GDM1 (cell line): Measurements from ENCODE around the gene CEP95.
"Not testable (repeated sequence)": the region's sequence is repeated elsewhere in the genome, so short reads cannot be mapped to it uniquely, and the experiment has no call there.

Source experiments
- DNase-seq: peaks from one replicate; lab custom pipeline; 2025; lab: John Stamatoyannopoulos, UW

Gene CEP95, protein sequence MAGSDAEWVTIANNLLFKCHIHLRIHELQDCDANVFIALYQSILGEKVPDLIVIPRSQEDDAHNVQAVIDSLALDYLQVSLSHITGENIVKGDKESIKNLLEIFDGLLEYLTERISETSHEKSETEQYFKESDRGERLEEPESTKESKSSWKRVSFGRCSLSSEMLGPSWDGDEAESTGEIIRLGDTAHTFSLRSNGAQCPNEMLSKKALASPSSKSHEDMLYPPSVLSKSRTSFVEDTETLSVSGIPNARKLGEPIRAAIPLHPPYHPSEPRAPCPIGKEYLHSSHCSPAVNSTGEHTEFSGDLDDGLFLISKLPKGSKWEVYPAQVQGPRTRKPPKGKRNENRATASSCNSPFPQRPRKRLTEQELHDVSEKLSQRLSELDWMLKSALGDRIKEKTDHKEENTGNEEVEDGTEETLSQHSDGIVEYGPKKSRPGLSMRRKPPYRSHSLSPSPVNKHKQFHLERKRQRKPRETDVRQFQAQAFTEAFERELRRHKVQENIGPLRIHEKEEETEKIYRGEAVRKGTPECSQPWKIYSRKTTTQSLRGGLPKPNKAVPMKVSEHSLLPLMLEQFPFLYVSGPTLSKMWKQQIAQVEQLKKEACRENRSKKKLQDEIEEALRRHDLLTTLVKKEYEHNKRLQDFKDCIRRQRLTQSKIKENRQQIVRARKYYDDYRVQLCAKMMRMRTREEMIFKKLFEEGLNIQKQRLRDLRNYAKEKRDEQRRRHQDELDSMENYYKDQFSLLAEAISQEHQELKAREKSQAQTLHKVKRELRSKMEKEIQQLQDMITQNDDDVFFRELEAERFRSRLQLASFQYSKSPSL

DNA sequence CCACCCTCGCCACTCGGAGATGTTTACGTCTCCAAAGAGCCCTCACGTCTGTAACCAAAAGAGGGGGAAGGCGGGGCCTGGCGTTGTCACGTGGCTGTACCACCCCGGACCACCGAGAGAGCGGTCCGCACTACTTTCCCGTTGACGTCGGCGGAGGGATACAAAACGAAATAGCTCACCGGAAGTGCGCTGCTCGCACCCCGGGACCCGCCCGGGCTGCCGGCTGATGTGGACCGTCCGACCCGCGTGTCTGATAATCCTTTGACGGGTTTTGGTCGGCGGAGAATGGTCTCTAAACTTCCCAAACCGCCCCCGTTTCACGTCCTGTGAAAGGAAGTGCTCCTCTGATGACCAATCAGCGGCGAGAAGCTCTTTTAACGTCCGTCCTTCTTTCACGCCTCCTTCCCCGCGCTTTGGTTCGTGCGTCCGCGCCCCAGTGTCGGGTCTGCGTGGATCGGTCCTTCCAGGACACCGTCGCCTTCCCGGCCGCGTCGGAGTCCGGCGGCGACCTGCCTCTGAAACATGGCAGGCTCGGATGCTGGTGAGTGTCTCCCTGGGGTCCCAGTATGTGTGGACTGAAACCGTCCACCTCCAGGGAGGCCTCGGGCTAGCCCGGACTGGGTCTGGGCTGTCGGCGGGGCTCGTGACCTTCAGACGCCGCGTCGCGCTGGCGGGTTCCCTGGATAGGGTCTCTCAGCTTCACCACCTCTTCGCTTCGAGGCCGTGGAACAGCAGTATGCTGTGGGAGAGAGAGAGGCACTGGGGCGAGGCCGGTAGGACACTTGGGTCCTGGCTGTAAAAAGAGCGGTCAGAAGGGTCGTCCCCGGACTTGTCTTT, at the start of gene CEP95:
CEP95 (plus strand) TSS at position 402 of the 837 bp plus-strand sequence; CDS start at position 523, 121 bp downstream.
- DNase-seq: peak; percentile 99

DNA sequence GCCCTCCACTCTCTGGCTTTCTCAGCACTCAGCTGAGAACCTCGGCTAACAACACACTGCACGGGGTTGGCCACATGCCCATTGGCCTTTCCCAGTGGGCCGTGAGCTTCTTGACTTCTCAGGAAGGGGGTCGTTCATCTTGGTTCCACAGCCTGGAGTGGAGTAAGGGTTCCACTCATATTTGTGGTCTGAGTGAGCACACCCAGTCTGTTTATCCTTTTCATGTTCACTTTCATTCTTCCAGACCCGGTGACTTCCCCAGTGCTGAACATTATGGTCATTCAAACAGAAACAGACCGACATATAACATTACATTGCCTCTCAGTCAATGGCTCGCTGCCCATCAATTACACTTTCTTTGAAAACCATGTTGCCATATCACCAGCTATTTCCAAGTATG, 49.6 kb upstream of the CEP95 start:
- DNase-seq: no peak

DNA sequence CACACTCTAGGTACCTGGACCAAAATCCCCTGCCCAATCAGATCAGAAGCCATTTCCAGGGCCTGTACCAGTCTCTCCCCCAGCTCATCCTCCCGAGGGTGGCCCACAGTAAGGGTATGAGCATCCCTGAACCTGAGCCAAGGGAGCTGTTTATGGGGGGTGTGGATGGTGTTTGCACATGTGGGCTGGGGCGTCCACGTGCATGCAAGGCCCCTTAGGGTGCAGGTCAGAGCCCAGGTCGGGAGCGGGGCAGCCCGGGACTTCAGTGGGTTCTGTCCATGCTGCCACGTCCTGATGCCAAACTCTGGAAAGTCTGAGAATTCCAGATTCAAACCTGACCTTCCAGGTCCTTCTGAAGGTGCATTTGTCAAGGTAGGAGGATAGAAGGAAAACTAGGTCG, 48.0 kb upstream of the CEP95 start:
- DNase-seq: no peak

DNA sequence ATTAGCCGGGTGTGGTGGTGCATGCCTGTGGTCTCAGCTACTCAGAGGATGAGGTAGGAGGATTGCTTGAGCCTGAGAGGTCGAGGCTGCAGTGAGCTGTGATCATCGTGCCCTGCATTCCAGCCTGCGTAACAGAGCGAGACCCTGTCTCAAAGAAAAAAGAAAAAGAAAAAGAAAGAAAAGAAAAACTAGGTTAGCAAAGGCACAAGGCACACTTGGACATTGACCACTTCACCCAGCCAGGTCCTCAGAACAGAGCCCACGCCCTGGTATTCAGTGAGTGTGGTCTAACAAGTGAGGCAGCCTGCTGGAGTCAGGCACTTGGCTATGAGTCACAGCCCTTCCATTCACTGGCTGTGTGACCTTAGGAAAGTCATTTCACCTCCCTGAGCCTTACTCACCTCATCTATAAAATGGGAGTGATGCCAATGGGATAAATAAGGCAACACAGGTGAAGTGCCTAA, 47.5 kb upstream of the CEP95 start:
- no peak for DNase-seq

DNA sequence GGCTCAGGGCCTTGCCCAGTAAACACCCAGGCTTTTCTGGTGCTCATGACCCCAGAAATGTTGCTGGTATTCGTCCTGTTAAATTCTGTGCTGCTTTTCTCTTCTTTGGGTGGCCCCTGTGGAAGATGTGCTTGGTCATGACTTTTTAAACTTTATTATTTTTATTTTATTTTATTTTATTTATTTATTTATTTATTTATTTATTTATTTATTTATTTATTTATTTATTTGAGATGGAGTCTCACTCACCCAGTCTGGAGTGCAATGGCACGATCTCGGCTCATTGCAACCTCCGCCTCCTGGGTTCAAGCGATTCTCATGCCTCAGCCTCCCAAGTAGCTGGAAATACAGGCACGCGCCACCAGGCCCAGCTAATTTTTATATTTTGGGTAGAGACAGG, 47.0 kb upstream of the CEP95 start:
- DNase-seq: not testable (repeated sequence)

DNA sequence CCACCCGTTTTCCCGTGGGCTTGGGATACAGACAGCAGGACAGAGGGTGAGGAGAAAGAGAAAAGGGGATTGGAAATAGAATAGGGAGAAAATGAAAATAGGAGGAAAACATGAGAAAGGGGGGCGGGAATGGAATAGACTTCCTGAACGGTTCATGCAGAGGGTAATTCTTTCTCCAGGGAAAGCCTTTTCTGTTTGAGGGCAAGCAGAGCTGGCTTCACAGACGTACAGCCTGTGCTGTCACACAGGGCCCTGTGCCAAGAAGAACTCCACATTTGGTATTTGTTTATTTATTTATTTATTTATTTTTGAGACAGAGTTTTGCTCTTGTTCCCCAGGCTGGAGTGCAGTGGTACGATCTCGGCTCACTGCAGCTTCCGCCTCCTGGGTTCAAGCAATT, 45.8 kb upstream of the CEP95 start:
- no peak for DNase-seq

DNA sequence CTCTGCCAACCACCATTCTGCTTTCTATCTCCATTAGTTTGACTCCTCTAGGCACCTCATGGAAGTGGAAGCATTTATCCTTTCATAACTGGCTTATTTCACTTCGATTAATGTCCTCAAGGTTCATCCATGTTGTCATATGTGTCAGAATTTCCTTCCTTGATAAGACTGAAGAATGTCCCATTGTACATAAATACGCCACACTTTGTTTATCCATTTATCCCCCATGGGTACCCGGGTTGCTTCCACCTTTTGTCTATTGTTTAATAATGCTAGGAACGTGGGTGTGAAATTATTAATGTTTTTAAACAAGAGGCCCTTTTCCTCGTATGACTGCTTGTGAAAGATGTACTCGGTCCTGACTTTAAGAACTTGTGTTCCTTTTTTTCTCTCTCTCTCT, 45.0 kb upstream of the CEP95 start:
- DNase-seq: no peak

DNA sequence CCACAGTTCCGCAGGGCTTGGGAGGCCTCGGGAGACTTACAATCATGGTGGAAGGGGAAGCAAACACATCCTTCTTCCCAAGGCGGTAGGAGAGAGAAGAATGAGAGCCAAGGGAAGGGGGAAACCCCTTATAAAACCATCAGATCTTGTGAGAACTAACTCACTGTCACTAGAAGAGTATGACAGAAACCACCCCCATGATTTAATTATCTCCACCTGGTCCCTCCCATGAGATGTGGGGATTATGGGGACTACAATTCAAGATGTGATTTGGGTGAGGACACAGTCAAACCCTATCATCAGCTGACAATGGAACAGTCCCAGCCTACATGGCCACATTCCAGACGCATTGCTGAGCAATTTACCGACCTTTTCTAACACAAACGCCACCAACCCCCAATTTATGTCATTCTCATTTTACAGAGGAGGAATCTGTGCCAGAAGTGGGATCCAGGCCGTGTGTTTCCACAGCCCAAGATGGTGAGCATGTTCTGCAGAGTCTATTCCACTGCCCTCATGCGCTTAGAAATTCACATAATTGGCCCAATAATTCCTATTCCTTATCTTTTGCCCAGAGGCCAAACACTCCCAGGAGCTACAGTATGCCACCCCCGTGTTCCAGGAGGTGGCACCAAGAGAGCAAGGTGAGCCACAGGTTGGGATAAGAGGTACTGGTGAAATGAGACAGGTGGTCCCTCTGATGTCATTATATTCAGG, 40.6 kb upstream of the CEP95 start:
- DNase-seq: no peak

DNA sequence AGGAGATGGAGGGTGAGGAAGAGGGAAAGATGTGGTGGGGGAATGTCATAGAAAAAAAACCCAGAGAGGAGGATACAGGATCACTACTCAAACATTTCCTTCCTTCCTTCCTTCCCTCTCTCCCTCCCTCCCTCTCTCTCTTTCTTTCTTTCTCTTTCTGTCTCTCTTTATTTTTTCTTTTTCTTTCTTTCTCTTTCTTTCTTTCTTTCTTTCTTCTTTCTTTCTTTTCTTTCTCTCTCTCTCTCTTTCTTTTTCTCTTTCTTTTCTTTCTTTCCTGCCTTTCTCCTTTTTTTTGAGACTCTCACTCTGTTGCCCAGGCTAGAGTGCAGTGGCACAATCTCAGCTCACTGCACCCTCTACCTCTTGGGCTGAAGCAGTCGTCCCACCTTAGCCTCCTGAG, 39.9 kb upstream of the CEP95 start:
- DNase-seq: not testable (repeated sequence)

DNA sequence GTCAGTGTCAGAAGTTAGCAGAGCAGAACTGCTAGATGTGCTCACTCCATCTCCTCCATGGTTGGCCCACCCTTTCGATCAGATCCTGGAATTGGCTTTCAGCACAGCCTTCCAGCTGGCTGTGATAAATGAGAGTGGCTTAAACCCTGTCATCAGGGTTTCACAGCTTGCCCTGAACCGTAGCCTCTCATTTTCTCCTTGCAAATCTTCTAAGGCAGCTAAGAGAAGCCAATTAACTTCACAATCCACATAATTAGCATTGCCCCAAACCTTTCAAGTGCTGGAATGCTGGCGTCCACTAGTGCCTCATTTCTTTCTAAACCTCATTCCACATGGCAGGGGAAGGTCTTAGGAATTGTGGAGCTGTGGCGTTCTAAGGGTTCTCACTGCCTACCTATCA, 36.2 kb upstream of the CEP95 start:
- no peak for DNase-seq

DNA sequence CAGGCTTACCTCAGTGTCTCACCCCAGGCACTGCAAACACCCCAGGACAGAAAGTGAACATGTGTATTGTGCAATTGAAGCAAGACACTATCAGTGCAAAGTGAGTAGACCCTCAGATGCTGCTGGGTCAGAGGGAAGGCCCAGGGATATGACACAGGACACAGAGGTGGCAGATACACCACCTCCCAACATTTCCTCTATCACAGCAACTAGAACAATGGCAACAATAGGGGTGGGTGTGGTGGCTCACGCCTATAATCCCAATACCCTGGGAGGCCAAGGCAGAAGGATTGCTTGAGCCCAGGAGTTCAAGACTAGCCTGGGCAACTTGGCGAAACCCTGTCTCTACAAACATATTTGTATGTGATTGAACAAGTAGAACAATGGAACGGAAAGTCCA, 35.3 kb upstream of the CEP95 start:
- no peak for DNase-seq

DNA sequence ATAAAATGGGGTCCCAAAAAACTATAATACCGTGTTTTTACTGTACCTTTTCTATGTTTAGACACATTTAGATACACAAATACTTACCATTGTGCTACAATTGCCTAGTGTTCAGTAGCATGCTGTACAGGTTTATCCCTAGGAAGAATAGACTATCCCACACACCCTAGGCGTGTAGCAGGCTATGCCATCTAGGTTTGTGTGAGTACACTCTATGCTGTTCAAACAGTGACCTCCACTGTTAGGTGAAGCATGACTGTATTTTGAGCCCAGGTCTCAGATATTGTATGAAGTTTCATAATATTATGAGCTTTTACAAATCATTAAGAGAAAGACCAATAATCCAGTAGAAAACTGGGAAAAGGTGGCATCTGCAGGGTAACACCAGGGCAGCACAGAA, 34.2 kb upstream of the CEP95 start:
- no peak for DNase-seq

DNA sequence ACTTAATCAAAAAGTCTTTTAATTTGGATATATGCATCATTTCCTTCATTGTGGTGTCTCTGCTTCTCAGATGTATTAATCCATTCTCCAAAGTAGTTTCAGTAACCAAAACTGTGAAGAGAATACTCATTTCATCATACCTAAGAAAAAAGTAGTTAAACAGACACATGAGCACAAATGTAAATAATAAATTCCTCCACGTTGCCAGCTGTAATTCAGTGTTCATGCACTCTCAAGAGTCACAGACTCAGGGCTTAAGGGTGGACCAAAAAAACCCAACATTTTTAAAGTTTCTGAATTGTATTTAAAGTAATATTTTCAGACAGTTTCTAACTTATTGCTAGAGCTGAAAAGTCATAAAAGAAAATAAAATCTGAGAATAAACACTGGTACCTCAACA, 28.9 kb upstream of the CEP95 start:
- no peak for DNase-seq

DNA sequence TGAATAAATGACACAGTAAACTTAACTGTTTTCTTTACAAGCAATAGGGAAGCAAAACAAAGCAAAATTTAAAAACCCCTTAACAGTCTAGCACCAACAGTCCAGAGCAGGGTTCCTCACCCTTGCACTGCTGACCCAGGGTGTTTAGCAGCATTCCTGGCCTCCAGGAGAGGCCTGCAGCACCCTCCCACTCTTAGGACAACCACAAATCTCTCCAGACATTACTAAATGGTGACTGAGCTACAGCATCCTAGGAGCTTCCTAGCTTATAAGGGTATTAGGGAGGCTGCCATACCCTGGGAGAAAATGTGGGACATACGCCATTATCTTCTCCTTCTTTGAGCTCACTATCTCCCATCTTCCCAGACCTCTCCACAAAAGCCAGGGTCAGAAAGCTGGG, 25.8 kb upstream of the CEP95 start:
- DNase-seq: no peak

DNA sequence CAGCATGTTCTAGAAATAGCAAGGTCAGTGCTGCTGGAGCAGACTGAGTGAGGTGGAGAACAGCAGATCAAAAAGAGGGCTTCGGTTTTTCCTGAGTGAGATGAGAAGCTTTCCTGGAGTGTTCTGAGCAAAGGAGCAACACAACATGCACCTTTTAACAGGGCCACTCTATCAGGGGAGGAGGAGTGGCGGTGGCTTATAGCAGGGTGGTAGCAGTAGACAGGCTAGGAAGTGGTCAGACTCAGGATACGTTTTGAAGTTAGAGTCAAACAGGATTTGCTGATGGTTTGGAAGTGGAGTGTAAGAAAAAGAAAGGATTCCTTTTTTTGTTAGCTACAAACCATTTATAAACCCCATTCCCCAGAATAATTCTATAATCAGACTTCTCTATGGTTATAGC, 22.4 kb upstream of the CEP95 start:
- no peak for DNase-seq

DNA sequence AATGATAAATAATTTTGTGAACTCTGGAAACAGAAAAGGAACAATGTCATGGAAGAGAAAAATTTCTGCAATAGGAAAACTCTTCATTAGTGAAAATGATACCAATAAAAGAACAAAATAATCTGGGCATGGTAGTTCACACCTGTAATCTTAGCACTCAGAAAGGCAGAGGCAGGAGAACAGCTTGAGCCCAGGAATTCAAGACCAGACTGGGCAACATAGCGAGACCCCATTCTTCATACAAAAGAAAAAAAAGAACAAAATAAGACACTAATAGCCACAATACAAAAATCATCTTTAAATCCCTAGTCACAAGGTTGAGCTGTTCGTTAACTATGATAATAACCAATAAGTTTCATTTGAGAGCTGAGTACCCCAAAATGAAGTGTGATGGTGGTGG, 18.5 kb upstream of the CEP95 start:
- DNase-seq: no peak

DNA sequence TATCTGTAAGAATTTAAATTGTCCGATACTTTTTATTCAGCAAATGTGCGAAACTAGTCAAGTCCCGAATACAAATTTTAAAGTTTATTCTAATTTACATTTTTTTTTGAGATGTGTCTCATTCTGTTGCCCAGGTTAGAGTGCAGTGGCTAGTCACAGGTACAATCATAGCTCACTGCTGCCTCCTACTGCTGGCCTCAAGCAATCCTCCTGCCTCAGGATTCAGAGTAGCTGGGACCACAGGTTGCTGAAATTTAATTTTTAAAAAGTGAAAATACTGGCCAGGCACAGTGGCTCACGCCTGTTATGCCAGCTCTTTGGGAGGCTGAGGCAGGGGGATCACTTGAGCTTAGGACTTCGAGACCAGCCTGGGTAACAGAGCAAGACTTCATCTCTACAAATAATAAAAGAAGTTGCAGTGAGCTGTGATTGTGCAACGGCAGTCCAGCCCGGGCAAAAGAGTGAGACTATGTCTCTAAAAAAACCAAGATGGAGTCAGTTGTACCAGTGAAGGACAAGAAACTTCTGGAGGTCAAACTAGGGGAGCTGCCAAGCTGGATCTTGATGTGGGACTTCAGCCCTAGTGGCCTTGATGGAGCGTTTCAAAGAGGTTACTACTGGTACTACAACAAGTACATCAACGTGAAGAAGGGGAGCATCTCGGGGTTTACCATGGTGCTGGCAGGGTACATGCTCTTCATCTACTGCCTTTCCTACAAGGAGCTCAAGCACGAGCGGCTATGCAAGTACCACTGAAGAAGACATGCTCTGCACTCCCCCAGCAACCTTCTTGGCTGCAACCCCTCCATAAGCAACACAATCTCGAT, 15.5 kb upstream of the CEP95 start:
- peak; percentile 30 for DNase-seq

DNA sequence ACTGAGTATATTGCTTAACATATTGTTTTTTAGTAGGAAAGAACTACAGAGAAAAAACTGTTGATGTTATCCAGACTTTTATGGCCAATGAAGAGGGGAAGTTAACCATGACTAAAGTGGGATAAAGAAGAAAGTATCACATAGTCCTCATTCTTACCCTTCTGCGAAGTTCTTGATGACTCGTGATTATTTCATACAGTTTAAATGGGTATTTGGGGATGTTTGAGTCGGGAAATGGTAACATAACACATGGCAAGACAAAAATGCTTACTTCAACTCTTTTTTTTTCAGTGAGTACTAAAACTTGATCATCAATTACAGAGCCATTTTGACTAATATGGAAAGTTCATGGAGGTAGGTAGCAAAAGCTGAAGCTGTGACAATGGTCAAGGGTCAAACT, 14.8 kb upstream of the CEP95 start:
- DNase-seq: no peak

DNA sequence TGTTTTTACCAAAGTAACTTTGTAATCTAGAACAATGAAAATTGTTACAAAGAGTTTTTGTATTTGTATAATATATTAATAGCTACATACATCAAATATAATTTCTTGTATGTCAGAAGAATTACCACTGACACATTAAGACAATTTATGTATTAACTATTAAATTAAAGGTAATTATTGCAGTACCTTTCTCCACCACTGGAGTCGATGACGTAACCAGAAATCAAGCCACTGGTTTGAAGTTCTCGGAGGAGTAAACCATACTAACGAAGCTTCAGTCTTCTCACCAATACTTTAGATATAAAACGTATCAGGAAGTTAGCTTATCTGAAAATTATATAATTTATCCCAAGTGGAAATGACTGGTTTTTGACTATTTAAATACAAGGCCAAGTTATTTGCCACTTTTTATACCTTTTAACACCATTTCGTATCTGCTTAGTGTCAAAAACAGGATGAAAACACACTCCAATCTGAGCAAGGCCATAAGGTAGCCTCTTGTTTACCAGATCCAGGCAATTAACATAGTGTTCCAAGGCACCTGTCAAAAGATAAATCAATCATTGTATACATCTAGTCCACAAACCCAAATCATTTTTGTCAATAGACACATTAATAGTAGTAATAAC, 14.2 kb upstream of the CEP95 start:
- DNase-seq: no peak

DNA sequence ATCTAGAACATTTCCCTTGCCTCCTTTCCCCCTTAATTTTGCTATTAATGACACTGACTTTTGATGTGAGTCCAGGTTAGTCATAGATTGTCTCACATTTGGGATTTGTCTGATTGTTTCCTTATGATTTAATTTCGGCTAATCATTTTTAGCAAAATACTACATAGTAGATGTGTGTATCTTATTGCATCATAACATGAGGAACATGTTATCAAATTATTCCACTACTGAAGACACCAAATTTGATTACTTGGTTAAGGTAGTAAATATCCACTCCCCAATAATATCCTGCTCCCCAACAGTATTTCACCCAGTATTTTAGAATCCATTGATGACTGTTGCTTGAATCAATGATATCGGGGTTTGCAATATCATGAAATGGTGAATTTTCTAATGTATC, 12.7 kb upstream of the CEP95 start:
- DNase-seq: no peak
